H1 (cell line): ENCODE data around the gene MYO1G. TPM values are rescaled to one million over a fixed set of nuclear protein-coding genes. Genes with fewer than 3 reads are reported as not detected.
"Not testable (repeated sequence)": the region's sequence is repeated elsewhere in the genome, so short reads cannot be mapped to it uniquely, and the experiment has no call there.

Source experiments
- CTCF ChIA-PET: fragments of 300-600 bp; sonication (Branson Sonifier 250); formaldehyde crosslinking; loops from one replicate; lab custom pipeline; 2021; ENCODE audit not compliant: partially characterized antibody; lab: Charles Lee
- POLR2A ChIA-PET: fragments of 300-600 bp; sonication (Branson Sonifier 250); formaldehyde crosslinking; loops from one replicate; lab custom pipeline; 2021; ENCODE audit warnings: inconsistent platforms; ENCODE audit not compliant: partially characterized antibody; lab: Charles Lee
- DNase-seq, 2 experiments: peaks; one replicate each; pipeline versions ENCODE4 v3.0.0 to v3.0.0-alpha.2; 2010 to 2022; ENCODE audit warnings: low spot score in 2 of 2, low read depth in 1 of 2, mixed read lengths in 1 of 2
- FAIRE-seq: peaks from 2 replicates; lab custom pipeline; 2011; peaks lifted over from hg19 to GRCh38; lab: Jason Lieb, UNC
- H2AFZ ChIP-seq: 2 replicates; pipeline ENCODE4 v1.8.1; 2012; ENCODE audit warnings: low read length, inconsistent platforms
- H2AK5ac ChIP-seq: 2 replicates; pipeline ENCODE4 v1.6.1; 2013; ENCODE audit warnings: low read depth, low read length
- H2BK120ac ChIP-seq: replicated peaks from 2 replicates; pipeline ENCODE3; 2013; ENCODE audit warnings: low read depth, low read length, inconsistent platforms
- H2BK12ac ChIP-seq: 2 replicates; pipeline ENCODE4 v1.6.1; 2013; ENCODE audit warnings: low read depth, low read length
- H2BK15ac ChIP-seq: 2 replicates; pipeline ENCODE4 v1.6.1; 2013; ENCODE audit warnings: low read length
- H2BK20ac ChIP-seq: 2 replicates; pipeline ENCODE4 v1.6.1; 2013; ENCODE audit warnings: low read length
- H2BK5ac ChIP-seq: 2 replicates; pipeline ENCODE4 v1.6.1; 2013; ENCODE audit warnings: low read depth, low read length
- H3K14ac ChIP-seq: 2 replicates; pipeline ENCODE4 v1.6.1; 2013; ENCODE audit warnings: inconsistent platforms; ENCODE audit not compliant: insufficient read length
- H3K18ac ChIP-seq: 2 replicates; pipeline ENCODE4 v1.6.1; 2013; ENCODE audit warnings: low read length; ENCODE audit errors: extremely low read depth
- H3K23ac ChIP-seq: 2 replicates; pipeline ENCODE4 v1.6.1; 2013; ENCODE audit warnings: inconsistent platforms; ENCODE audit not compliant: insufficient read length
- H3K23me2 ChIP-seq: 2 replicates; pipeline ENCODE4 v1.6.1; 2013; ENCODE audit warnings: low read depth, low read length
- H3K27ac ChIP-seq: 2 replicates; pipeline ENCODE4 v1.6.1; 2011; ENCODE audit warnings: low read depth, low read length, inconsistent platforms
- H3K27me3 ChIP-seq, 4 experiments: replicated peaks in 1 of 4; 1 replicate in 1 of 4; 2 replicates in 3 of 4; pipeline versions ENCODE4 v1.6.1 to v1.8.1; 2011 to 2013; ENCODE audit warnings: low read length in 3 of 4, mild to moderate bottlenecking in 3 of 4, inconsistent platforms in 2 of 4, mixed read lengths in 2 of 4, moderate library complexity in 1 of 4; ENCODE audit not compliant: control insufficient read depth in 3 of 4, insufficient read depth in 3 of 4; ENCODE audit errors: extremely low read depth in 1 of 4
- H3K36me3 ChIP-seq, 4 experiments: 2 replicates each; pipeline versions ENCODE4 v1.6.1 to v1.8.1; 2011 to 2013; ENCODE audit warnings: mild to moderate bottlenecking in 4 of 4, low read length in 3 of 4, moderate library complexity in 2 of 4, control low read depth in 1 of 4, inconsistent platforms in 1 of 4; ENCODE audit not compliant: insufficient read depth in 4 of 4, control insufficient read depth in 2 of 4
- H3K4ac ChIP-seq: replicated peaks from 2 replicates; pipeline ENCODE3; 2013; ENCODE audit warnings: low read length, low read depth, mixed read lengths, inconsistent platforms; ENCODE audit not compliant: insufficient read length
- H3K4me1 ChIP-seq, 4 experiments: replicated peaks in 1 of 4; 1 replicate in 1 of 4; 2 replicates in 3 of 4; pipeline versions ENCODE4 v1.6.1 to v1.8.1; 2011 to 2013; ENCODE audit warnings: low read length in 3 of 4, inconsistent platforms in 2 of 4, mixed read lengths in 1 of 4; ENCODE audit not compliant: insufficient read depth in 4 of 4, control insufficient read depth in 3 of 4
- H3K4me2 ChIP-seq, 2 experiments: 2 replicates each; pipeline versions ENCODE4 v1.6.1 to v1.8.1; 2011 to 2013; ENCODE audit warnings: low read depth in 2 of 2, low read length in 2 of 2, control low read depth in 1 of 2, inconsistent platforms in 1 of 2, mild to moderate bottlenecking in 1 of 2; ENCODE audit not compliant: insufficient read depth in 1 of 2
- H3K4me3 ChIP-seq, 4 experiments: fragments of 200-600, 300-600 bp in 1 of 4; sonication (generic), shearing (Covaris generic), sonication (Bioruptor Twin) in 1 of 4; 2 replicates each; pipeline versions ENCODE4 v1.5.1 to v1.8.1; 2011 to 2016; ENCODE audit warnings: low read length in 4 of 4, low read depth in 3 of 4, control low read depth in 2 of 4, inconsistent platforms in 2 of 4, mild to moderate bottlenecking in 2 of 4, mixed read lengths in 1 of 4, moderate library complexity in 1 of 4; ENCODE audit not compliant: insufficient read depth in 2 of 4; ENCODE audit errors: extremely low read depth in 1 of 4
- H3K56ac ChIP-seq: replicated peaks from 2 replicates; pipeline ENCODE3; 2013; ENCODE audit warnings: low read depth, mild to moderate bottlenecking, mixed read lengths, low read length, inconsistent platforms; ENCODE audit not compliant: insufficient read length
- H3K79me1 ChIP-seq: 2 replicates; pipeline ENCODE4 v1.6.1; 2013; ENCODE audit warnings: low read depth, low read length, control low read depth
- H3K79me2 ChIP-seq, 2 experiments: 2 replicates each; pipeline versions ENCODE4 v1.6.1 to v1.8.1; 2012 to 2013; ENCODE audit warnings: low read length in 2 of 2, mild to moderate bottlenecking in 2 of 2, inconsistent platforms in 1 of 2; ENCODE audit not compliant: insufficient read depth in 2 of 2, control insufficient read depth in 1 of 2
- H3K9ac ChIP-seq, 4 experiments: replicated peaks in 1 of 4; 1 replicate in 1 of 4; 2 replicates in 3 of 4; pipeline versions ENCODE4 v1.6.1 to v1.8.1; 2011 to 2013; ENCODE audit warnings: low read depth in 3 of 4, low read length in 3 of 4, control low read depth in 2 of 4, mild to moderate bottlenecking in 2 of 4, moderate library complexity in 2 of 4, inconsistent platforms in 1 of 4; ENCODE audit errors: extremely low read depth in 1 of 4
- H3K9me3 ChIP-seq, 2 experiments: 2 replicates each; pipeline versions ENCODE4 v1.6.1 to v1.8.1; 2012 to 2013; ENCODE audit warnings: mild to moderate bottlenecking in 2 of 2, moderate library complexity in 2 of 2, control low read depth in 1 of 2, inconsistent platforms in 1 of 2, low read depth in 1 of 2, low read length in 1 of 2, mixed read lengths in 1 of 2; ENCODE audit not compliant: insufficient read depth in 2 of 2
- H4K20me1 ChIP-seq, 2 experiments: replicated peaks in 1 of 2; 2 replicates each; pipeline versions ENCODE3 to v1.8.1; 2011 to 2013; ENCODE audit warnings: inconsistent platforms in 2 of 2, low read length in 2 of 2, mild to moderate bottlenecking in 1 of 2; ENCODE audit not compliant: insufficient read depth in 2 of 2, control insufficient read depth in 1 of 2
- H4K5ac ChIP-seq: 2 replicates; pipeline ENCODE4 v1.6.1; 2013; ENCODE audit warnings: low read length, low read depth, mixed read lengths, inconsistent platforms; ENCODE audit not compliant: insufficient read length
- H4K8ac ChIP-seq: 2 replicates; pipeline ENCODE4 v1.8.0; 2013; ENCODE audit warnings: mild to moderate bottlenecking, moderate library complexity, low read length, inconsistent platforms; ENCODE audit not compliant: insufficient read depth; ENCODE audit errors: extremely low read depth
- H4K91ac ChIP-seq: replicated peaks from 2 replicates; pipeline ENCODE3; 2013; ENCODE audit warnings: low read length, mixed read lengths, inconsistent platforms; ENCODE audit not compliant: insufficient read length
- WGBS, 2 experiments: shearing (Covaris generic) in 1 of 2; methylation state at CpG; one replicate each; pipeline versions ENCODE4 v1.1.6 to v1.1.7; 2013 to 2015; ENCODE audit warnings: low lambda C conversion rate in 2 of 2, mixed read lengths in 2 of 2, inconsistent platforms in 1 of 2, low coverage in 1 of 2, missing lambda C conversion rate in 1 of 2; ENCODE audit not compliant: insufficient replicate concordance in 2 of 2, insufficient coverage in 1 of 2, insufficient read length in 1 of 2; ENCODE audit errors: extremely low coverage in 1 of 2, missing lambda C conversion rate in 1 of 2; 5-methylcytosine and 5-hydroxymethylcytosine counted together
- polyA plus RNA-seq, 7 experiments: library from polyadenylated mRNA; depleted of rRNA in 3 of 7; stranded (reverse) in 5 of 7; unstranded in 2 of 7; fragments of >200 nt in 5 of 7; fragments of 200-250 nt in 2 of 7; gene quantifications; 1 replicate in 5 of 7; 2 replicates in 1 of 7; 4 replicates in 1 of 7; pipeline versions ENCODE4 v1.2.1 to v1.2.3, GENCODE V29; 2011 to 2013; ENCODE audit warnings: missing spikeins in 2 of 7, mixed read lengths in 2 of 7
- total RNA-seq: library from RNA; stranded (reverse); fragmentation: NEBNext Ultra II Directional; extraction: Animal tissue kit (Norgen Biotek cat#: 25700); gene quantifications from 2 replicates; pipeline ENCODE4 v1.2.1, GENCODE V29; 2021

The MYO1G gene
- total and polyA plus RNA-seq, 2 of the 8 experiments (the other 6 are each of a cell fraction or from before 2014, with no cell fraction given) = 0.08 to 0.19 TPM

- H4K20me1 ChIP-seq, H3K9ac ChIP-seq, H2BK15ac ChIP-seq, H2AFZ ChIP-seq, H4K91ac ChIP-seq, H3K4me3 ChIP-seq, H3K27ac ChIP-seq, H3K27me3 ChIP-seq, H4K5ac ChIP-seq, CTCF ChIA-PET, H2BK20ac ChIP-seq, DNase-seq, H3K18ac ChIP-seq, H3K36me3 ChIP-seq, H4K8ac ChIP-seq, H2AK5ac ChIP-seq, H3K56ac ChIP-seq, H3K9me3 ChIP-seq, H3K23ac ChIP-seq, H3K14ac ChIP-seq, H2BK5ac ChIP-seq, H3K79me1 ChIP-seq, H3K4me2 ChIP-seq, H2BK120ac ChIP-seq, H3K4ac ChIP-seq, FAIRE-seq, H3K4me1 ChIP-seq, H3K23me2 ChIP-seq, H2BK12ac ChIP-seq: not testable (repeated sequence)
- 86% methylated on average over 11 of the region's 12 CpGs; no CpG with 5 or more reads in 1 of the 2 experiments for WGBS, 2 experiments
- POLR2A ChIA-PET = interaction anchor here (0.6 to 1.0 kb wide), 2 partner anchors 12 to 420 kb away, joined by 3 to 4 read pairs; no protein-coding TSS in a partner anchor
- peaks cover 0 to 17% of the 10 kb centered on the region in 2 experiments; a peak in 2 of 4 replicates for H3K79me2 ChIP-seq
Observed at GRCh38 chr7:45025473-45025872, 46.7 kb upstream of the MYO1G start.
